ENCODE results near the gene CELF1.

CELF1 gene

GRCh38 chr11:47552566-47553405 is at the start of gene CELF1:
CELF1 (minus strand) TSS chr11:47553132; CDS start chr11:47499523, 53,609 bp downstream.
- peak; percentile 65 to 71 for DNase-seq (ENCODE audit: low read depth in 2 of 2)

DNA sequence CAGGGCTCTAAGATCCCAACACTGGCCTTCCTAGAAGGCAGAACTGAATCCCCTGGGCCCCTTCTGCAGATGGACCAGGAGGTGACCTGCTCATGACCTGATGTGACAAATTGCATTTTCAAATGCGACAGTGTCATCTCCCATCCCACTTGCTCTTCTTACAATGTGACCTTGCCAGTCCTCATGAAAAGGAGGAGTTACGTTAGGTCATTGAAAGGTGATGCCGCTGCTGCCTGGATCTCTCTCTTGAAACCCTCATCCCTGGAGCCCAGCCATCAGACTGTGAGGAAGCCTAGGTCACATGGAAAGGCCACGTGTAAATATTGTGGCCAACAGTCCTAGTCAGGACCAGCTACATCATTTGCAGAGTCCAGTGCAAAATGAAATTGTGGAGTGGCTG is 47.0 kb upstream of the CELF1 start:
- no peak for DNase-seq (ENCODE audit: low read depth in 2 of 2)

DNA sequence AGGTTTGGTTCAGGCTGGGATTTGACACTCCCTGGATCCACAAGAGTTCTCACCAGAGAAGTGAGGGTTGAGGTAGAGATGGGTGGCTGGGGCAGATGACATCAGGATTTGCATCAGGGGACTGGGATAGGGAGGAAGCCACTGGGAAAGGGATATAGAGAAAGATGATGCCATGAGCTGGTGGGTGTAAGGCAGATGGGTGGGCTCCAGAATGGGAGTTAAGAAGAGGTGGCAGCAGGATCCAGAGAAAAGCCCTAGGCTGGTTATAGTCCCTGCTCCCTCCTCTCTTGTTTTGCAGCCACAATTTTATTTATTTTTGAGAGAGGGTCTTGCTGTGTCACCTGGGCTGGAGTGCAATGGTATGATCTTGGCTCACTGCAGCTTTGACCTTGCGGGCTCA is 43.0 kb upstream of the CELF1 start:
- DNase-seq (ENCODE audit: low read depth in 2 of 2): no peak

- no peak for DNase-seq (ENCODE audit: low read depth in 2 of 2)
These were observed 42.1 kb upstream of the CELF1 start for GRCh38 chr11:47595029-47595428.

DNA sequence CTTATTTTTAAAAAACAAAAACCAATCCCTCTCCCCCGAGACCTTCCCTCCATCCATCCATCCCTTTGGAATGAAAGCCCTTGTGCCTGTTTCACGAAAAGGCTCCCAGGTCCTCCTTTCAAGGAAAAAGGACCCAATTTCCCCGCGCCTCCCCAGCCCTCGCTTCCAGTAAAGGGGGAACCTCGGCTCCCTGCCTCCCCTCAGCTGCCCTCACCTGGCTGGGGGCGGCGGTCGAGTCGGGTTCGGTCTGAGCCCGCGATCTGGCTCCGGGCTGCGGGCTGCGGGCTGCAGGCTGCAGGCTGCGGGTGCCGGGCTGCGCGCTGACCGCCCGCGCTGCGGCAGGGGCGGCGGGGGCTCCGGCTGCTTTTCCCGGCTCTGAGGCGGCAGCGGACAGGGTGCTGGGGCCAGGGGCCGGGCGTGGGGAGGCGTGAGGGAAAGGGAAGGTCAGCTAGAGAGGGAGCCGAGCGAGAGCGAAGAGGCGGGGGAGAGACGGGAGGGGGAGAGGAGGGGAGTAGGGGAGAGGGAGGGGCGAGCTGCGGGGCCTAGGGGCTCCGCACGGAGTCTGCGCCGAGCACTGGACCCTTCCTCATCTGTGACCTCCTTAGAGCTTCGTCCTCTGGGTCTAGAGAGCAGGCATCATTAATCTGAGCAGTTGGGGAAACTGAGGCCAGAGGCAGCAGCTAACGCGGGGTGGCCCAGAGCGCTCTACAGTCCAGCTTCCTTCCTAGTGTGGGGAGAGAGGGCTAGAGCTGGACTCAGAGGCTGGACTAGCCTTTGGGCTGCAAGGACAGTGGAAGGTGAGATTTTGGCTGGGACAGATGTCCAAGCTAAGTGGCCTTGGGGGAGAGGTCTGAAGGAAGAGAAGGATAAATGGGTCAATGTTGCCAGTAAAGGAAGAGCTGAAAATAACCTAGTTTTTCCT is 41.3 kb upstream of the CELF1 start, which contains the start of gene C1QTNF4:
Gene C1QTNF4, minus strand, starts transcription at position 478 of the 922 bp plus-strand sequence. CDS start 3,601 bp downstream, outside the sequence.
- DNase-seq (ENCODE audit: low read depth in 2 of 2): no peak

DNA sequence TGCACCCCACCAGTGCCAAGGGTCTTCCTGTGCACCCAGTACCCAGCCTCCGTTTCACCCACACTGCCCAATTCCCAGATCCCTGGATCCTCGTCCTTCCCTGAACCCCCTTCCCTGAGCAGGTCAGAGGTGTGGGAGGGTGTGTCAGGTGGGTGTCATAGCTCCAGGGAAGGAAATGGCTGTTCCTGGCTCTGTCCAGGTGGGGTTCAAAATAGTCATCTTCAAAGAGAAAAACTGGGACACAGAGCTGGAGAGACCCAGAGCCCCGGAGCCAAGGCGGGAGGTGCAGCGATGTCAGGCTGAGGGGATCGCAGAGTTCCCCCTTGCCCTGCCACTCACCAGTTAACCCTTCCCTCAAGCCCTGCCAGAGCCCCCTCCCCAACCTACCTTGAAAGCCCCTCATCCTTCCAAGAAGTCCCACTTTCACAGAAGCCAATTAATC is 40.6 kb upstream of the CELF1 start:
- no peak for DNase-seq (ENCODE audit: low read depth in 2 of 2)

DNA sequence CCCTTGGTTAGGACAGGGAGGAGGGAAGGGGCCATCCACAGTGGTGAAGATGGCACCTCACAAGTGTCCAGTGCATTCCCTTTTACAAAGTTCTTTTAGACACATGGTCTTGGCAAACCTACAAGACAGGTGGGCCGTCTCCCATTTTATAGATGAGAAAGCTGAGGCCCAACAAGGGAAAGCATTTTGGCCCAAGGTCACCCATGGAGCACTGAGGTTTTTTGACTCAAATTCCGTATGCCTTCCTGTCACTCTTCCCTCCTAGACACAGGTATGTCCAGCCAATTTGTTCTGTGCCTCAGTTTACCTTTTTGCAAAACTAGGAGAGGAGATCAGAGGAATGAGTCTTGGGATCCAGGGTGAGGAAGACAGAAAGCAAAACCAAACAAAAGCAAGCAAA is 40.0 kb upstream of the CELF1 start:
- no peak for DNase-seq (ENCODE audit: low read depth in 2 of 2)

GRCh38 chr11:47592251-47592650 is 39.3 kb upstream of the CELF1 start:
- DNase-seq (ENCODE audit: low read depth in 2 of 2): no peak

DNA sequence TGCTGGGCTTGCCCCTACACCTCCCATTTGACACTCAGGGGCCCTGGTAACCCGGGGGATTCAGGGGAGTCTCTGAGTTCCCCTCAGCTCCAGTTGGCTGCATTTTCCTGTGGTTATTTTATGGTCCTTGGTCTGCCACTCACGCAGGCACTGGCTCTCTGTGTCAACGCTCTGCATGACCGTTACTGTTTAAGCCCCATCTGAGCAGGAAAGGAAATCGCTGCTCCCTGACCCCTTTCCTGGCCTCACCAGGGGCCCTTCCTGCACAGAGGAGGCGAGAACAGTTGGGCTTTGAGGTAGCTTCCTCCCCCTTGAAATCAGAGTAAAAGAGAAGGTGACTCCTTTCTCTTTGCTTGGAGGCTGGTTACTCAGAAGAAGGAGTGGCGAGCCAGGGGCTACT is 38.8 kb upstream of the CELF1 start:
- DNase-seq (ENCODE audit: low read depth in 2 of 2): no peak

DNA sequence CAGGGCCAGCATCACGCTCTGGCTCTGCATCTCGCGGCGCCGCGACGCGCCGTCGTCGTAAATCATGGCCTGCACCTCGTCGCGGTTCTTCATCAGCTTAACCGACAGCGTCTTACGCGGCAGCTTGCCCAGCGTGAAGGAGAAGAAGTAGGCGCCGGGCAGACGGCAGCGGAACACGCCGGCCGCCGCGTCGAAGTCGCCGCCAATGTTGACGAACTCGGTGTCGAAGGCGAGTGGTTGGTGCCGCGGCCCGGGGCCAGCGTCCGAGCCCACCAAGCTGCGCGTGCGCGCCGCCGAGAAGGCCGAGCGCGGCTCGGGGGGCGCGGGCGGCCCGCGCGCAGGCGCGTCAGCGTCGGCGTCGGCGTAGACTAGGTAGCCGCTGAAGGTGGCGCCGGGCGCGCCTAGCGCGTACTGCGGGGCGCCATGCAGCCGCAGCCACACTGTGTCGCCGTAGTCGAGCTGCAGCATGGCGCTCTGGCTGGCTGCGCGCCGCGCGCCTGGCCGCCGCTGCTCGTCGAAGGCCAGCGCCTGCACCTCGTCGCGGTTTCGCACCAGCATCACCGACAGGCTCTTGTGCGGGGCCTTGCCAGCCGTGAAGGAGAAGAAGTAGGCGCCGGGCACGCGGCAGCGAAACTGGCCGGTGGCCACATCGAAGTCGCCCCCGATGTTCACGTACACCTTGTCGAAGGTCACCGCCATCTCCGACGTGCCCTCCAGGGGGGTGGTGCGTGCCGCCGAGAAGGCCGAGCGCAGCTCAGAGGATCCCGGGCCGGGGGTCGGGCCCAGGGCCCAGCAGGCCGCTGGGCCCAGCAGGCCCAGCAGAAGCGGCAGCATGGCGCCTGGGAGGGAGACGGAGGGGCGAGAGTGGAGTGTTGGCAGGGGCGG is 37.3 kb upstream of the CELF1 start:
- no peak for DNase-seq (ENCODE audit: low read depth in 2 of 2)

DNA sequence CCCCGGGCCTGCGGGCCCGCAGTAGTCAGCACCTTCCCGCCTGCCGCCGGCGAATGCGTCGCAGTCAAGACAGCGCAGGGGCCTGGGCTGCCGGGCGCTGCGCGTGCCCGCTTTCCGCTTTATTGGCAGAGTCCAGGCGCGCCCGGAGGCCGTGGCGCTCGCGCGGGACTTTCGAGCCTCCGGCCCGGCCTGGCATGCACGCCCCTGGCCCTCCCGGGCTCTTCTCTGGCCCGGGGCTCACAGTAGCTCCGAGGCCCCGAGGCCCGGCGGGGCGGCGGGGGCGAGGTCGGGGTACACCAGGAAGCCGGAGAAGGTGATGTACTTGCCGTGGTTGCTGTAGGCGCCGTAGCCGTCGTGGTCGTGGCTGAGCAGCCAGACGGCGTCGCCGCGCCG is 36.6 kb upstream of the CELF1 start:
- DNase-seq (ENCODE audit: low read depth in 2 of 2): no peak

- no peak for DNase-seq (ENCODE audit: low read depth in 2 of 2)
These were observed 36.2 kb upstream of the CELF1 start for GRCh38 chr11:47589118-47589517.

DNA sequence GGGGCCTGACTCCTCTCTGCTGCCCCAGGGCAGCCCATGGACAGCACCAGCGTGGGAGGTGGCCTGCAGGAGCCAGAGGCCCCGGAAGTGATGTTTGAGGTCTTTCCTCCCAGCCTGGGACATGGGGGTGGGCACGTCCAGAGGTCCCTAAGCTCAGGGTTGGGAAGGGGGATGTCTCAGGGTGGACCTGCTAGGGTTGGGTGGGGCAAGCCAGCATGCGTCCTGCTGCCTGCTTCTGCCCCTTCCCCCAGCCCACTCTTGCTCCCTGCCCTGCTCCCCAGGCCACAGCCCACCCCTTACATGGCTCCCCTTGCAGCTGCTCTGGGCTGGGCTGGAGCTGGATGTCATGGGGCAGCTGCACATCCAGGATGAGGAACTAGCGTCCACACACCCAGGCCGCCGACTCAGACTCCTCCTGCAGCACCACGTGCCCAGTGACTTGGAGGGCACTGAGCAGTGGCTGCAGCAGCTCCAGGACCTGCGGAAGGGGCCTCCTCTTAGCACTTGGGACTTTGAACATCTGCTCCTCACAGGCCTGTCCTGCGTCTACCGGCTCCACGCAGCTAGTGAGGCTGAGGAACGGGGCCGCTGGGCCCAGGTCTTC is 34.9 kb upstream of the CELF1 start:
- DNase-seq (ENCODE audit: low read depth in 2 of 2): no peak

DNA sequence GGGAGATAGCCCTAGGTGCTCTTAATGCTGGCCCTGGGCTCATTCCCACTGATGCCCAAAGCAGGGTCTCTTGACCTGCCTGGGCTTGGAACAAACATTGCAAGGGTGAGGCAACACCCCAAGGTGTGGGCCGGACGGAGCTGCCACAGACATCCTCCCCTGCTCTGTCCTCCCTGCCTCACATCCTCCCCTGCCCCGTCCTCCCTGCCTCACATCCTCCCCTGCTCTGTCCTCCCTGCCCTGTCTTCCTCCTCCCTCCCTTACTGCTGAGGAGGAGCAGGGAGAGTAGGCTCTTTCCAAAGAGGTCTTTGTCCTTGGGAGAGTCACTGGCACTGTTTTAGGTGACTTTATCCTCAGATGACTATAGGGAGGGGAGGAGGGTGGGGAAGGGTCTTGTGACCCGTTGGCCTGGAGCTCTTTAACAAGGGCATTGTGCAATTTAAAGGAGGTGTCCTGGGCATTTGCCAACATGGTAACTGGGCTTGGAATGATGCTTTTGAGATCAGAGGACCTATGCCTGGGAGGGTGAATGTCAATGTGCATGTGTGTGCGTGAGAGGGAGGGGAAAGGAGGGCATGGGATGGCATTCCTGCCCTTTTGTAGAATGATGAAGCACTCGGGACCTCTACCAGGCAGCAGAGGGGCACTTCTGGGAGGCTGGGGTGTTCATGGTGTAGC is 34.2 kb upstream of the CELF1 start:
- no peak for DNase-seq (ENCODE audit: low read depth in 2 of 2)

DNA sequence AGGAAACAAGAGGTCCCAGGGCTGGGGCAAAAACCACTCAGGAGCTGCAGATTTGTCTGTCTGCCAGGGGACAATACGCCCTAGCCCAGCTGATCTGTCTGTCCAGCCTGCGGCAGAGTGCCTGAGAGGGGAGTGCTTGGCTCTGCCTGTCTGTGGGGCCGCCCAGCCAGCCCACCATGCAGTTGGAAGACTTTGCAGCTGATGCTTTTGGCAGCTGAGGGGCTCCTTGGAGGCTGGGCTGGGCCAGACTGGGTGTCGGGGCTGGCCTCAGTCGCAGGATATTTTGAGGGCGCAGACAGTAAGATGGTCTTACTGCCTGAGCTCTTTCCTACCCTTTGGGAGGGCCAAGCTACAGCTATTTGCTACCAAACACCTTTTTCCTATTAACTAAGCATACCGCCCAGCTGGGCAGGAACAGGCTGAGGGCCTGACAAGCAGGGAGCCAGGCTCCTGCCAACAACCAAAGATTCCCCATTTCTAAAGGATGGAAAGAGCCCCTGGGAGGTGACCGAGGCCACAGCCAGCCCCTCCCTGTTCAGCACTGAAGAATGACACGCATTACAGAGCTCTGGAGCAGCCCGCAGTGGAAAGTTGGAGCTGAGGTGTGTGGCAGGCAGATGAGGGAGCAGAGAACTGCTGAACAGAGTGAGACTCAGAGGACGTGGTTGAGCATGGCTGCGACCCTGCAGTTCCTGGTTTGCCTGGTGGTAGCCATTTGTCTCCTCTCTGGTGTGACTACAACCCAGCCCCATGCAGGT is 33.3 kb upstream of the CELF1 start, which contains the start of gene FAM180B:
Gene FAM180B, plus strand, starts transcription at position 581 of the 758 bp plus-strand sequence. Its CDS starts 91 bp downstream, at position 672.
- DNase-seq (ENCODE audit: low read depth in 2 of 2): no peak

DNA sequence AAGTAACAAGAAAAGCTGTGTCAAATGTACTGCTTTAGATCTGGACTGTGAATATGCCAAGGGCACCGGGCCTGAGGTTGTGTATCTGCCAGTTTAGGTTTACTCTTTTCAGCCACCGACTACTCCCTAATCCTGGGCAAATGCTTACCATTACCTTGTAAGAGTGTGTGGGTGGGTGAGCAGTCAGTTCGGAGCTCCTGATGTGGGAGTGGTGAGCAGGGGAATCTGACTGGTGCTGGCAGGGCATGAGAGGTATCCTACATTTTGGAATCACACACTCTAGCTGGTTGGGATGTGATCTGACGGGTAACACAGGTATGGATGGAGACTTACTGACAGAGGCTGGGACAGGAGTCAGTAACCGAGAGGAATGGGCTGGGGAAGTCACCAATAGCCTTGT is 30.9 kb upstream of the CELF1 start:
- DNase-seq (ENCODE audit: low read depth in 2 of 2): no peak

DNA sequence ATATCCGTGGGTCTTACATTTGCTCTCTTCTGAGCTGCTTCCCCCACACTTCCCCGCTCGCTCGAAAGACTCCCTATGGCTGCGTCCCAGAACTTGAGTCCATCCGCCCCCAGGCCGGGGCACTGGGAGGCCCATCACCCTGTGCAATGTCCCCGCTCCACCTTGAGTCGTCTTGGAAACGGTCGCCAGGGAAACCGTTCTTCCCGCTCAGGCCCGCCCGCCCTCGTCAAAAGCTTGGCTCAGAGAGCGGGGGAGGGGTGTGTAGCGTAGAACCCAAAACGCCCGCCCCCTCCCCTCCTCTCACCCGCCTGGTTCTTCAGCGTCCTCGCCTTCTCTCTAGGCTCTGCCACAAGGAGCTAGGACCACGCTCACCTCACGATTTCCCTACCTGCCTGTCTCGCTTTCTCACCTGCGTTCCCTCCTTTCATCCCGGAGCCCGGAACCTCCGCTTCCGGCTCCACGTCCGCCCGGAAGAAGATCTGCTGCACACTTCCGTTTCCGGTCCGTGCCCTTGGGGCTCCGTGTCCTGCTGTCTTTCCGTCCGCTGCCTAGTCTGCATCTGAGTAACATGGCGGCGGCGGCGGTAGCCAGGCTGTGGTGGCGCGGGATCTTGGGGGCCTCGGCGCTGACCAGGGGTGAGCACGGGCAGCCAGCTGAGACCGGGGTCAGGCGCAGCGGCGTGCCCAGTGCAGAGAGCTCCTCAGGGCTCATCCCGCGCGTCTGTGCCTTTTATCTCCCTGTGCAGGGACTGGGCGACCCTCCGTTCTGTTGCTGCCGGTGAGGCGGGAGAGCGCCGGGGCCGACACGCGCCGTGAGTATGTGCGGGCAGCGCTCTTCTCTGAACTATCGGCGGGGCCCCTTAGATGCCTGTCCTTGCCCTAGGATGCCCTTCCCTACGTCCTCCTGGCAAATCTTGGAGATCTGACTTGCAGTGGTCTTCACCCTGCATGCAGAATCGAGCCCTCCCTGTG is 25.9 kb upstream of the CELF1 start, which contains the start of the genes KBTBD4 and NDUFS3:
Gene KBTBD4, minus strand, starts transcription at position 447 of the 971 bp plus-strand sequence. Its CDS starts 19 bp downstream, at position 428.
Gene NDUFS3, plus strand, starts transcription at position 551 of the 971 bp plus-strand sequence. Its CDS starts 18 bp downstream, at position 569.
- peak; percentile 66 for DNase-seq (ENCODE audit: low read depth in 2 of 2)

DNA sequence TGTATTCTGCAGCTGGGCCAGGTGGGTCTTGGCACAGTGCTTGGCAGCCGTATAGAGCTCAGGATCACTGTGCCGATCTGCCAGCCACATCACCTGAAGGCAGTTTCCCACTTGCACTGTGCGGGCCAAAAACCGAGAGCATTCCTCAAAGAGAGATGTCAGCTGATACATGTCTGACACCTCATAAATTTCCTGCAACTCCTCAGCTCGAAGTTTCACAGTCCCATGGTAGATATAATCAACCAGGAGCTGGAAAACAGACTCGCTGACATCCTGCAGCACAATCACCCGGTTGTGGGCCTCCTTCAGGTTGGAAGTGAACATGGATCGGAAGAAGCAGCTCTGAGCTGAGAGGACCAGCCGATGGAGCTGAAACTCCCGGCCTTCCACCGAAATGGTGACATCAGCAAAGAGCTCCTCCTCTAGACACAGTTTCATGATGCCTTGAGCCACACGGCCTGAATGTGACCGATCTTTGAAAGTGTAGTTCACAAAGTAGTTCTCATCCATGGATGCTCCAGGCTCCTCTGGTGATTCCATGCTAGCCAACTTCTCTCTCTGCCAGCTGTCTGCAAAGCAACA is 24.6 kb upstream of the CELF1 start:
- DNase-seq (ENCODE audit: low read depth in 2 of 2): no peak

Measured in fibroblast of skin of left biceps (primary cell).